SW480 (cell line): ENCODE measurements around the gene MAT1A.

Experiments used
- DNase-seq: peaks from one replicate; pipeline ENCODE4 v3.0.0-alpha.2; 2016; ENCODE audit warnings: low spot score

MAT1A gene

GRCh38 chr10:80281784-80282765, 7.4 kb downstream of the MAT1A start:
- DNase-seq: no peak

GRCh38 chr10:80281292-80281691, 8.2 kb downstream of the MAT1A start:
- DNase-seq: no peak

GRCh38 chr10:80280071-80280800, 9.2 kb downstream of the MAT1A start:
- DNase-seq: no peak

- DNase-seq: no peak
Observed at GRCh38 chr10:80279146-80279545, 10.3 kb downstream of the MAT1A start.

- DNase-seq: no peak
Observed at GRCh38 chr10:80278480-80278879, 11.0 kb downstream of the MAT1A start.

GRCh38 chr10:80277567-80278250, 11.7 kb downstream of the MAT1A start:
- DNase-seq: no peak

GRCh38 chr10:80277016-80277415, 12.4 kb downstream of the MAT1A start:
- no peak for DNase-seq

GRCh38 chr10:80276335-80276734, 13.1 kb downstream of the MAT1A start:
- no peak for DNase-seq

- DNase-seq: no peak
Observed at GRCh38 chr10:80275756-80276155, 13.7 kb downstream of the MAT1A start.

- no peak for DNase-seq
Observed at GRCh38 chr10:80275135-80275498, 14.3 kb downstream of the MAT1A start.

GRCh38 chr10:80274396-80275134, 14.9 kb downstream of the MAT1A start:
- DNase-seq: no peak

GRCh38 chr10:80273523-80274170, 15.8 kb downstream of the MAT1A start:
- DNase-seq: no peak

- no peak for DNase-seq
Observed at GRCh38 chr10:80272793-80273522, 16.5 kb downstream of the MAT1A start.

- DNase-seq: no peak
Observed at GRCh38 chr10:80271416-80271815, 18.0 kb downstream of the MAT1A start.

- no peak for DNase-seq
Observed at GRCh38 chr10:80270887-80271286, 18.6 kb downstream of the MAT1A start.

GRCh38 chr10:80268938-80269588, 20.4 kb downstream of the MAT1A start:
- no peak for DNase-seq

- no peak for DNase-seq
Observed at GRCh38 chr10:80268266-80268665, 21.2 kb downstream of the MAT1A start.

GRCh38 chr10:80266513-80266863, 23.0 kb downstream of the MAT1A start:
- no peak for DNase-seq

- DNase-seq: no peak
Observed at GRCh38 chr10:80265740-80266512, 23.5 kb downstream of the MAT1A start.
